Retinal pigment epithelial cell (primary cell): ENCODE data around the gene KLK1.

ENCODE experiments used
- DNase-seq: peaks from one replicate; pipeline ENCODE4 v3.0.0-alpha.2; 2010; ENCODE audit warnings: low read depth
- H3K4me3 ChIP-seq: 2 replicates; pipeline ENCODE4 v1.5.1; 2011; ENCODE audit warnings: mild to moderate bottlenecking, low read length, control low read depth, moderate library complexity
- CTCF ChIP-seq: conservative IDR thresholded peaks from 2 replicates; pipeline ENCODE4 v1.5.1; 2011; ENCODE audit warnings: low read depth, low read length, control low read depth, inconsistent platforms

Gene KLK1

DNA sequence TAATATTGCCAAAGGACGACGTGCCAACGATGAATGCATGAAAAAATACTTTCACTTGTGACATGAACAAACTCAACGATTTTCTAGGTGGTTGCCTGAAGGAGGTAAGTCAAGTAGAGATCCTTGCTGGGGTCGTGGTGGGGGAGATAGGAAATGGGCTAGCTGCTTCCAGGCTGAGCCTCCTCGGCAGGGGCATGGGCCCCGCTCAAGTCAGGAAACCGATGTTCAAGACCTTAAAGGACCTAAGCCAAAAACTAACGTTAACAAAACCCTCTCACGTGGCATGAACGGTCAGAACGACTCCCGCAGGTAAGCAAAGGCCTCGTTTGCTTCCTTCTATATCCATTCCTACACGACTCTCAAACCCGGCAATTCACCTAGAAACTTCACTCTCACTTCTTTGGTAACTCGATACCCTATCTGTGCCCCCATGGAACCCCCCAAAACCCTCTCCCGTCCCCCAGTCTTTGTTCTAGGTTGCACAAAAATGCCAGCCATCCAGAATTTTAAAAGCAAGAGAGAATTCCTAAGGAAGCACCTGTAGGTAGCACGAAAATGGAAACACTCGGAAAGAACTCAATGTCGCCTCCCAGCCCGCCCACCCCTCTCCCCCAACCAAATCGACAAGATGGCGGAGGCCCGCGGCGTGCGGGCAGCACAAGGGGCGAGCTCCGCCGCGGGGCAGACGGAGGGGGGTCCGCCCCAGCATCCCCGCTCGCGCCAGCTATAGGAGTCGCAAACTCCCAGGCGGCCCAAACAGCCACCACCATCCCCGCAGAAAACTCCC lies 19.8 kb downstream of the KLK1 start:
- no peak for TF ChIP-seq CTCF
- DNase-seq: no peak
- H3K4me3 ChIP-seq: peak overlapping the region; percentile 99

GRCh38 chr19:50801107-50801506 lies 22.5 kb downstream of the KLK1 start:
- no peak for TF ChIP-seq CTCF
- H3K4me3 ChIP-seq: no peak overlapping the region
- DNase-seq: no peak

- H3K4me3 ChIP-seq: no peak overlapping the region
- no peak for DNase-seq
- TF ChIP-seq CTCF: no peak
Observed at GRCh38 chr19:50799547-50799851, 24.1 kb downstream of the KLK1 start.

DNA sequence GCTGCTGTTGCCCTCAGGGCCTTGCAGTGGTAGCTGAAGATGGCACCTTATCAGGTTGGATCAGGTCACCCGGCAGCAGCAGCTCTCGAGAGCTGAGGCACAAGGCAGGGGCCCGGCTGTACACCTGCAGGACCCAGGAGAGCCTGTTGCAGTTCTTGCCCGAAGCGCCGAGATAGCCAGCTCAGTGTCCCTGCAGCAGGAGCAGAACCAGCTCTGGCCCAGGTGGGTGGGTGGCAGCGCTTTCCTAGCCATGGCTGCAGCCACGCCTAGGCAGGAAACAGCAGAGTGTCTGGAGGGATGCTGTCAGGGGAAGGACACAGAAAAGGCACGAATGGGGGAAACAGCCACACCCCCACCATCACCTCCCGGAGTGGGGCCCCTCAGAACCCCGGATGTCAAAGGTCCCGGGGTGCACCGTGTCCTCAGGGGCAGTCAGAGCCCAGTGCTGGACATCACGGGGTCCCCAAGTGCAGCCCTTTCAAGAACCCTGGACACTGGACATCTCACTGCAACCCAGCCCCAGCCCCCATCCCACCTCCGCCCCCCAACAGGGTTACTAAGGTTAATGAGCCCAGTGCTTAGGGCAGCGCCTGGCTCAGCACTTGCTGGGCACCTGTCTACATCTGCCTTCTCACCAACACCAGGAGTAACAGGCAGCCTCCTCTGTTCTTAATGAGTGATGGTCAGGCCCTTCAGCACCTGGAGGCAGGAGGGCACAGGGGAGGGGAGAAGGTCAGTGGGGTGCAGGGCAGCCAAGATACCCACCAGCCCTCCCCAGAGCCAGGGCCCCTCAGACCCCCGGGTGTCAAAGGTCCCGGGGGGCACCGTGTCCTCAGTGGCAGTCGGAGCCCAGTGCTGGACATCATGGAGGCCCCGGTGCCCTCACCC lies 24.7 kb downstream of the KLK1 start:
- TF ChIP-seq CTCF: no peak
- H3K4me3 ChIP-seq: no peak overlapping the region
- DNase-seq: no peak

- DNase-seq: no peak
- no peak for TF ChIP-seq CTCF
- H3K4me3 ChIP-seq: no peak overlapping the region
Observed at GRCh38 chr19:50797781-50798658, 25.6 kb downstream of the KLK1 start.

DNA sequence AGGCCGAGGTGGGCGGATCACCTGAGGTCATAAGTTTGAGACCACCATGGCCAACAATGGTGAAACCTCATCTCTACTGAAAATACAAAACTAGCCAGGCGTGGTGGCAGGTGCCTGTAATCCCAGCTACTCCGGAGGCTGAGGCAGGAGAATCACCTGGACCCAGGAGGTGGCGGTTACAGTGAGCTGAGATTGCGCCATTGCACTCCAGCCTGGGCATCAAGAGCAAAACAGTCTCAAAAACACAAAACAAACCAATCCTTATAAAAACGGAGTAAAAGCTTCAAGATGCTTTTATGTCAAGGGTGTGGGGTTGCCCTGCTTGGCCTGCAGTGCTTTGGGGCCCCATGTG lies 26.2 kb downstream of the KLK1 start:
- DNase-seq: no peak
- TF ChIP-seq CTCF: no peak
- no peak overlapping the region for H3K4me3 ChIP-seq
